Skeletal muscle tissue (tissue), 4 donors: ENCODE results near the gene RSBN1L. TPM values are rescaled to one million over a fixed set of nuclear protein-coding genes. Genes with fewer than 3 reads are reported as not detected.
A peak's percentile ranks its signal among the peaks of the same experiment; 100 is the strongest.

Source experiments
- H3K27ac ChIP-seq: one replicate; pipeline ENCODE4 v1.7.0; 2013; ENCODE audit warnings: mild to moderate bottlenecking, low read depth, low read length, inconsistent platforms
- H3K27me3 ChIP-seq, 3 donors: one replicate each; pipeline ENCODE4 v1.7.0; 2013; ENCODE audit warnings: low read length in 3 of 3; ENCODE audit not compliant: control insufficient read depth in 3 of 3, insufficient read depth in 3 of 3
- H3K36me3 ChIP-seq, 3 donors: one replicate each; pipeline ENCODE4 v1.7.0; 2013; ENCODE audit warnings: low read length in 3 of 3; ENCODE audit not compliant: control insufficient read depth in 3 of 3, insufficient read depth in 3 of 3
- H3K4me1 ChIP-seq, 3 donors: one replicate each; pipeline ENCODE4 v1.7.0; 2013; ENCODE audit warnings: low read length in 3 of 3, mild to moderate bottlenecking in 3 of 3; ENCODE audit not compliant: control insufficient read depth in 3 of 3, insufficient read depth in 3 of 3
- H3K4me3 ChIP-seq, 3 donors: one replicate each; pipeline ENCODE4 v1.7.0; 2013; ENCODE audit warnings: low read length in 3 of 3
- H3K9ac ChIP-seq, 3 donors: one replicate each; pipeline ENCODE4 v1.7.0; 2013; ENCODE audit warnings: low read length in 3 of 3, mild to moderate bottlenecking in 3 of 3, moderate library complexity in 2 of 3, low read depth in 1 of 3
- H3K9me3 ChIP-seq, 3 donors: one replicate each; pipeline ENCODE4 v1.7.0; 2013; ENCODE audit warnings: low read length in 3 of 3; ENCODE audit not compliant: control insufficient read depth in 3 of 3
- total RNA-seq: library from RNA; depleted of rRNA; stranded (reverse); fragments of >200 nt; gene quantifications from one replicate; pipeline ENCODE4 v1.2.3, GENCODE V29; 2014
- donor health status: Osteomylitis.

Gene RSBN1L
- total RNA-seq, 1 donor from 2014 or later: 24.0 TPM

GRCh38 chr7:77808517-77808916 lies 112.3 kb downstream of the RSBN1L start:
- H3K27ac ChIP-seq: no peak overlapping the region
- H3K9ac ChIP-seq: no peak overlapping the region
- H3K36me3 ChIP-seq: no peaks in the 10 kb centered on the region
- no peaks in the 10 kb centered on the region for H3K27me3 ChIP-seq
- H3K4me1 ChIP-seq: peaks cover 4 to 12% (median 5%) of the 10 kb centered on the region in 3 donors
- no peak overlapping the region for H3K4me3 ChIP-seq
- H3K9me3 ChIP-seq: peaks cover 0 to 10% (median 3%) of the 10 kb centered on the region in 3 donors

- Histone ChIP-seq H3K36me3 (peaks cover 0 to under 1% (median 0%) of the 10 kb centered on the region in 3 donors), H3K4me3 (no peak overlapping the region), H3K9me3 (peaks cover 0 to 3% (median 0%) of the 10 kb centered on the region in 3 donors), H3K27me3 (no peaks in the 10 kb centered on the region), H3K9ac (no peak overlapping the region), H3K4me1 (peaks cover 2 to 13% (median 5%) of the 10 kb centered on the region in 3 donors), H3K27ac (peak overlapping the region; percentile 43)
These were observed 115.4 kb downstream of the RSBN1L start for GRCh38 chr7:77811516-77812289.

DNA sequence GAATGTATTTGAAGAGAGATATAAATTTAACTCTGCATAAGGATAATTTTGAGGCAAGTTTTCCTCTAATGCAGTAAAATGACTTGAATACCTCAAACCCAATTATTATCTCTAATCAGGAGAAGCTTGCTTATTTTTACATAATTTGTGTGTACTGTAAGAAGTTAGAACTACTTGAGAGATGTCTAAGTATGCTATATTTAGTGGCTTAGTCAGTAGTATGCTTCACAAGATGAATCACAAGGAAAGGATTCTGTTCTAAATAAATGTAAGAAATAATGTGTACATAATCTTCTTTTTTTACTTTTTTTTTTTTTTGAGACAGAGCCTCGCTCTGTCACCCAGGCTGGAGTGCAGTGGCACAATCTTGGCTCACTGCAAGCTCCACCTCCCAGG lies 116.0 kb downstream of the RSBN1L start:
- Histone ChIP-seq H3K9ac (no peak overlapping the region), H3K4me3 (no peak overlapping the region), H3K9me3 (no peaks in the 10 kb centered on the region), H3K4me1 (peaks cover 2 to 13% (median 5%) of the 10 kb centered on the region in 3 donors), H3K36me3 (peaks cover 0 to 4% (median 0%) of the 10 kb centered on the region in 3 donors), H3K27me3 (no peaks in the 10 kb centered on the region), H3K27ac (peak overlapping the region; percentile 43)

DNA sequence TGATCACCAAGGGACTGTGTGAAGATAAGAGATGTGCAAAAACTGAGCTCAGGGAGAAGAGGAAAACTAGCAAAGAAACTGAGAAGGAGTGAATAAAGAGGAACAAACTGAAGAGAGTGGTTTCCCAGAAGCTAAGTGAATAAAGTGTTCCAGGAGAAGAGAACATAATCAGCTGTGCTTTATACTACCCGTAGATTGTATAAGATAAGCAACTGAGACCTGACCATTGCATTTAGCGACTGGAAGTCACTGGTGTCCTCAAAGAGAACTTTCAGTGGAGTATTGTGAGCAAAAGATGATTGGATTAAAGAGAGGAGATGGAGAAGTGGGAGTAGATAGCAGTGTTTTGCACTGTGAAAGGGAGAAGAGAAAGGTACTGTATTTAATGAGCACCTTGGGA lies 116.9 kb downstream of the RSBN1L start:
- Histone ChIP-seq H3K4me3 (no peak overlapping the region), H3K4me1 (peaks cover 2 to 13% (median 5%) of the 10 kb centered on the region in 3 donors), H3K9me3 (no peaks in the 10 kb centered on the region), H3K36me3 (peaks cover 0 to 4% (median 0%) of the 10 kb centered on the region in 3 donors), H3K27me3 (no peaks in the 10 kb centered on the region), H3K9ac (no peak overlapping the region), H3K27ac (no peak overlapping the region)

DNA sequence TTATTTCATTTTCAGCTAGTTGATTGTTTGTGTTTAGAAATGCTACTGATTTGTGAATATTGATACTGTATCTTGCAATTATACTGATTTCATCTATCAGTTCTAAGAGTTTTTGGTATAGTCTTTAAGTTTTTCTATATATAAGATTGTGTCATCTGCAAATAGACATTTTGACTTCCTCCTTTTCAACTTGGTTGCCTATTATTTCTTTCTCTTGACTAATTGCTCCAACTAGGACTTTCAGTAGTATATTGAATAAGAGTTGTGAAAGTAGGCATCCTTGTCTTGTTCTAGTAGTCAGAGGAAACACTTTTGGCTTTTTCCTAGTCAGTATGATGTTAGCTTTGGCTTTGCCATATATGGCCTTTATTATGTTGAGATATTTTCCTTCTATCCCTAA lies 122.8 kb downstream of the RSBN1L start:
- Histone ChIP-seq H3K27me3 (no peaks in the 10 kb centered on the region), H3K9ac (no peak overlapping the region), H3K9me3 (peaks cover 2 to 13% (median 8%) of the 10 kb centered on the region in 3 donors), H3K4me1 (peaks cover 0 to 4% (median 0%) of the 10 kb centered on the region in 3 donors), H3K36me3 (peaks cover 0 to 6% (median 2%) of the 10 kb centered on the region in 3 donors), H3K4me3 (no peak overlapping the region), H3K27ac (no peak overlapping the region)

DNA sequence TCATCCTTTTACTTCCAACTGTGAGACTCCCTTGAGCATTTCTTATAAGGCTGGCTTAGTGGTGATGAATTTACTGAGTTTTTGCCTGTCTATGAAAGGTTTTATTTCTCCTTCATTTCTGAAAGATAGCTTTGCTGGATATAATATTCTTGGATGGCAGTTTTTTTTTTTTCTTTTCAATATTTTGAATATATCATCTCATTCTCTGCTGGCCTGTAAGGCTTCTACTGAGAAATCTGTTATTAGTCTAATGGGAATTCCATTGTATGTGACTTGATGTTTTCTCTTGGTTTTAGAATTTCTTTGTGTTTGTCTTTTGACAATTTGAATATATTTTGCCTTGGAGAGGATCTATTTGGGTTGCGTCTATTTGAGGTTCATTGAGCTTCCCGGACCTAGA lies 124.7 kb downstream of the RSBN1L start:
- H3K4me1 ChIP-seq: peaks cover 0 to 4% (median 2%) of the 10 kb centered on the region in 3 donors
- no peak overlapping the region for H3K4me3 ChIP-seq
- H3K9me3 ChIP-seq: peaks cover 2 to 13% (median 8%) of the 10 kb centered on the region in 3 donors
- no peak overlapping the region for H3K9ac ChIP-seq
- H3K27ac ChIP-seq: no peak overlapping the region
- H3K36me3 ChIP-seq: peaks cover 0 to 6% (median 2%) of the 10 kb centered on the region in 3 donors
- H3K27me3 ChIP-seq: no peaks in the 10 kb centered on the region

DNA sequence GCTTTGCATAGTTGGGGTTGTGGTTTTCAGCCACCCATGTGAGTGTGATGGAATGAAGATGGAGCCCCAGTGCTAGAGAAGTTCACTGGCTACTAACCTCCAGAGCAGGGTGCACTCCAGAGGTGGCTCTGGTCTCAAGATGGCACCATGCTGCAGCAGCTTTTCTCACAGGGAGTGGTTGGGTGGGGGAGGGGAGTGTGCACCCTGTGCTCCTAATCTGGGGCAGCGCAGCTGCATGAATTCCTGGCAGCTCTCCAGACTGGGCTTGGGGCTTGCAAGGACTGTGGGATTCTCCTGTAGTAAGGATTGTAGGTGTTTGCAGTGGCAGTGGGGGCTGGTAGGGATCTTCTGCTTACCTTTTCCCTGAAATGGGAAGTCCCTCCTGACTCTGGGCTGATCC lies 126.0 kb downstream of the RSBN1L start:
- H3K27ac ChIP-seq: no peak overlapping the region
- peak overlapping the region in 1 of 3 donors; percentile 6 for H3K4me3 ChIP-seq
- H3K9ac ChIP-seq: no peak overlapping the region
- peaks cover 0 to 2% (median 2%) of the 10 kb centered on the region in 3 donors for H3K36me3 ChIP-seq
- no peaks in the 10 kb centered on the region for H3K27me3 ChIP-seq
- peaks cover 0 to 4% (median 2%) of the 10 kb centered on the region in 3 donors for H3K4me1 ChIP-seq
- H3K9me3 ChIP-seq: peaks cover 2 to 13% (median 8%) of the 10 kb centered on the region in 3 donors

- Histone ChIP-seq H3K4me3 (no peak overlapping the region), H3K27me3 (no peaks in the 10 kb centered on the region), H3K36me3 (peaks cover 0 to 2% (median 2%) of the 10 kb centered on the region in 3 donors), H3K9me3 (peaks cover 2 to 13% (median 8%) of the 10 kb centered on the region in 3 donors), H3K27ac (no peak overlapping the region), H3K4me1 (peaks cover 0 to 4% (median 2%) of the 10 kb centered on the region in 3 donors), H3K9ac (no peak overlapping the region)
These were observed 127.5 kb downstream of the RSBN1L start for GRCh38 chr7:77823787-77824186.

GRCh38 chr7:77824636-77825035 lies 128.4 kb downstream of the RSBN1L start:
- Histone ChIP-seq H3K36me3 (peaks cover 0 to 2% (median 2%) of the 10 kb centered on the region in 3 donors), H3K4me1 (peaks cover 0 to 4% (median 2%) of the 10 kb centered on the region in 3 donors), H3K9ac (no peak overlapping the region), H3K27me3 (no peaks in the 10 kb centered on the region), H3K9me3 (peaks cover 2 to 13% (median 8%) of the 10 kb centered on the region in 3 donors), H3K4me3 (no peak overlapping the region), H3K27ac (no peak overlapping the region)

GRCh38 chr7:77825131-77825530 lies 128.9 kb downstream of the RSBN1L start:
- H3K36me3 ChIP-seq: peaks cover 0 to 2% (median 2%) of the 10 kb centered on the region in 3 donors
- H3K27ac ChIP-seq: no peak overlapping the region
- H3K4me1 ChIP-seq: peaks cover 0 to 4% (median 2%) of the 10 kb centered on the region in 3 donors
- no peak overlapping the region for H3K9ac ChIP-seq
- no peaks in the 10 kb centered on the region for H3K27me3 ChIP-seq
- no peak overlapping the region for H3K4me3 ChIP-seq
- H3K9me3 ChIP-seq: peaks cover 2 to 13% (median 8%) of the 10 kb centered on the region in 3 donors
